H1 (cell line): ENCODE measurements around the gene OTOGL. TPM values are rescaled to one million over a fixed set of nuclear protein-coding genes. Genes with fewer than 3 reads are reported as not detected.

Experiments
- CHD7 ChIP-seq: fragments of 300-600 bp; sonication (generic); IDR thresholded peaks from 2 replicates; pipeline ENCODE4 v1.7.1; 2012; ENCODE audit warnings: low read length, moderate library complexity, mild to moderate bottlenecking, inconsistent platforms; ENCODE audit not compliant: insufficient replicate concordance
- SP2 ChIP-seq: IDR thresholded peaks from 2 replicates; pipeline ENCODE4 v1.6.1; 2012; ENCODE audit warnings: mild to moderate bottlenecking, low read length, inconsistent platforms
- polyA plus RNA-seq, 7 experiments: library from polyadenylated mRNA; depleted of rRNA in 3 of 7; stranded (reverse) in 5 of 7; unstranded in 2 of 7; fragments of >200 nt in 5 of 7; fragments of 200-250 nt in 2 of 7; gene quantifications; 1 replicate in 5 of 7; 2 replicates in 1 of 7; 4 replicates in 1 of 7; pipeline versions ENCODE4 v1.2.1 to v1.2.3, GENCODE V29; 2011 to 2013; ENCODE audit warnings: missing spikeins in 2 of 7, mixed read lengths in 2 of 7
- total RNA-seq: library from RNA; stranded (reverse); fragmentation: NEBNext Ultra II Directional; extraction: Animal tissue kit (Norgen Biotek cat#: 25700); gene quantifications from 2 replicates; pipeline ENCODE4 v1.2.1, GENCODE V29; 2021

Gene OTOGL
- total and polyA plus RNA-seq, 2 of the 8 experiments (the other 6 are each of a cell fraction or from before 2014, with no cell fraction given) = 0.12 to 0.17 TPM

GRCh38 chr12:80261403-80261802, 162.1 kb downstream of the OTOGL start (continued):
- TF ChIP-seq CHD7 (no peak), SP2 (no peak)
